H9 (cell line): Measurements from ENCODE around the gene TUBB4B. TPM values are rescaled to one million over a fixed set of nuclear protein-coding genes. Genes with fewer than 3 reads are reported as not detected.

Experiments used
- DNase-seq: peaks from one replicate; pipeline ENCODE4 v3.0.0-alpha.2; 2017
- H2AFZ ChIP-seq: one replicate; pipeline ENCODE4 v1.6.1; 2013; ENCODE audit warnings: mild to moderate bottlenecking, low read length, control low read depth, moderate library complexity
- H2AK5ac ChIP-seq: 2 replicates; pipeline ENCODE4 v1.6.1; 2013; ENCODE audit warnings: low read length, control low read depth, mixed read lengths; ENCODE audit not compliant: insufficient read length
- H2BK120ac ChIP-seq: one replicate; pipeline ENCODE4 v1.6.1; 2013; ENCODE audit warnings: low read depth, mild to moderate bottlenecking, low read length, control low read depth, inconsistent platforms; ENCODE audit not compliant: poor library complexity, severe bottlenecking
- H2BK12ac ChIP-seq: 2 replicates; pipeline ENCODE4 v1.6.1; 2013; ENCODE audit warnings: low read length, control low read depth, mixed read lengths, low read depth; ENCODE audit not compliant: insufficient read length
- H2BK15ac ChIP-seq: 2 replicates; pipeline ENCODE4 v1.6.1; 2013; ENCODE audit warnings: low read depth, low read length, control low read depth
- H2BK20ac ChIP-seq: one replicate; pipeline ENCODE4 v1.6.1; 2013; ENCODE audit warnings: low read depth, mild to moderate bottlenecking, low read length, control low read depth, inconsistent platforms; ENCODE audit not compliant: poor library complexity, severe bottlenecking
- H2BK5ac ChIP-seq: 2 replicates; pipeline ENCODE4 v1.6.1; 2013; ENCODE audit warnings: low read length, control low read depth, mixed read lengths; ENCODE audit not compliant: insufficient read length
- H3K14ac ChIP-seq: 2 replicates; pipeline ENCODE4 v1.6.1; 2013; ENCODE audit warnings: low read length, control low read depth; ENCODE audit not compliant: insufficient read depth
- H3K18ac ChIP-seq: 2 replicates; pipeline ENCODE4 v1.6.1; 2013; ENCODE audit warnings: low read depth, mild to moderate bottlenecking, mixed read lengths, low read length, control low read depth; ENCODE audit not compliant: insufficient read length
- H3K23ac ChIP-seq: 2 replicates; pipeline ENCODE4 v1.6.1; 2013; ENCODE audit warnings: low read length, control low read depth, mixed read lengths, low read depth; ENCODE audit not compliant: insufficient read length
- H3K23me2 ChIP-seq: 2 replicates; pipeline ENCODE4 v1.6.1; 2013; ENCODE audit warnings: low read depth, mild to moderate bottlenecking, mixed read lengths, low read length, control low read depth; ENCODE audit not compliant: insufficient read length, poor library complexity, severe bottlenecking
- H3K27ac ChIP-seq: 2 replicates; pipeline ENCODE4 v1.5.1; 2013; ENCODE audit warnings: low read length, control low read depth, mixed read lengths, low read depth; ENCODE audit not compliant: insufficient read length
- H3K27me3 ChIP-seq: 2 replicates; pipeline ENCODE4 v1.6.1; 2013; ENCODE audit warnings: low read length, control low read depth, inconsistent platforms; ENCODE audit not compliant: insufficient read depth
- H3K4ac ChIP-seq: 2 replicates; pipeline ENCODE4 v1.6.1; 2013; ENCODE audit warnings: low read depth, mild to moderate bottlenecking, control low read depth, inconsistent platforms, low read length, moderate library complexity
- H3K4me1 ChIP-seq: 2 replicates; pipeline ENCODE4 v1.6.1; 2013; ENCODE audit warnings: low read length, control low read depth, inconsistent platforms; ENCODE audit not compliant: insufficient read depth
- H3K4me2 ChIP-seq: 2 replicates; pipeline ENCODE4 v1.6.1; 2013; ENCODE audit warnings: low read length, control low read depth, mixed read lengths; ENCODE audit not compliant: insufficient read length, insufficient read depth
- H3K56ac ChIP-seq: 2 replicates; pipeline ENCODE4 v1.6.1; 2013; ENCODE audit warnings: low read depth, mild to moderate bottlenecking, mixed read lengths, low read length, control low read depth; ENCODE audit not compliant: insufficient read length
- H3K79me1 ChIP-seq: 2 replicates; pipeline ENCODE4 v1.6.1; 2013; ENCODE audit warnings: low read depth, mild to moderate bottlenecking, moderate library complexity, low read length, control low read depth, inconsistent platforms; ENCODE audit not compliant: insufficient read depth, poor library complexity, severe bottlenecking
- H3K79me2 ChIP-seq: 2 replicates; pipeline ENCODE4 v1.6.1; 2013; ENCODE audit warnings: low read length, control low read depth, inconsistent platforms; ENCODE audit not compliant: insufficient read depth
- H3K9ac ChIP-seq: 2 replicates; pipeline ENCODE4 v1.6.1; 2013; ENCODE audit warnings: low read length, control low read depth, mixed read lengths; ENCODE audit not compliant: insufficient read length; ENCODE audit errors: extremely low read depth
- H3K9me3 ChIP-seq: one replicate; pipeline ENCODE4 v1.6.1; 2013; ENCODE audit warnings: low read depth, low read length, inconsistent platforms; ENCODE audit not compliant: control insufficient read depth
- H3T11ph ChIP-seq: one replicate; pipeline ENCODE4 v1.6.1; 2013; ENCODE audit warnings: mild to moderate bottlenecking, low read length, control low read depth, inconsistent platforms
- H4K20me1 ChIP-seq: one replicate; pipeline ENCODE4 v1.6.1; 2013; ENCODE audit not compliant: control insufficient read depth, insufficient read length, insufficient read depth
- H4K5ac ChIP-seq: 2 replicates; pipeline ENCODE4 v1.6.1; 2013; ENCODE audit warnings: low read depth, mild to moderate bottlenecking, mixed read lengths, low read length, control low read depth; ENCODE audit not compliant: insufficient read length
- H4K8ac ChIP-seq: replicated peaks from 2 replicates; pipeline ENCODE4 v1.6.1; 2013; ENCODE audit warnings: low read length, control low read depth, mixed read lengths, low read depth; ENCODE audit not compliant: insufficient read length
- H4K91ac ChIP-seq: 2 replicates; pipeline ENCODE4 v1.6.1; 2013; ENCODE audit warnings: low read depth, mild to moderate bottlenecking, moderate library complexity, mixed read lengths, low read length, control low read depth; ENCODE audit not compliant: insufficient read length
- H3K27ac Mint-ChIP-seq, 3 experiments: 2 replicates in 2 of 3; 3 replicates in 1 of 3; pipeline ENCODE4 v1.8.0; 2020 to 2021; ENCODE audit warnings: mixed read lengths in 3 of 3, mild to moderate bottlenecking in 1 of 3, moderate library complexity in 1 of 3
- H3K27me3 Mint-ChIP-seq: 2 replicates; pipeline ENCODE4 v1.8.0; 2021; ENCODE audit warnings: low read depth, mild to moderate bottlenecking, moderate library complexity, mixed read lengths
- H3K36me3 Mint-ChIP-seq, 3 experiments: 2 replicates in 2 of 3; 3 replicates in 1 of 3; pipeline ENCODE4 v1.8.0; 2020 to 2021; ENCODE audit warnings: low read depth in 3 of 3, mixed read lengths in 3 of 3; ENCODE audit not compliant: insufficient read depth in 1 of 3
- H3K4me1 Mint-ChIP-seq, 2 experiments: 2 replicates each; pipeline ENCODE4 v1.8.0; 2020; ENCODE audit warnings: mixed read lengths in 2 of 2
- H3K4me3 Mint-ChIP-seq, 2 experiments: 2 replicates in 1 of 2; 3 replicates in 1 of 2; pipeline ENCODE4 v1.8.0; 2020 to 2021; ENCODE audit warnings: mild to moderate bottlenecking in 2 of 2, mixed read lengths in 2 of 2, moderate library complexity in 1 of 2
- H3K9me3 Mint-ChIP-seq, 2 experiments: 2 replicates in 1 of 2; 3 replicates in 1 of 2; pipeline ENCODE4 v1.8.0; 2020; ENCODE audit warnings: mild to moderate bottlenecking in 2 of 2, mixed read lengths in 2 of 2, moderate library complexity in 1 of 2
- WGBS: extraction: QIAGEN DNeasy Blood & Tissue Kit; methylation state at CpG from one replicate; pipeline ENCODE4 v1.1.7; 2013; ENCODE audit warnings: missing lambda C conversion rate, low lambda C conversion rate, mixed read lengths; ENCODE audit not compliant: insufficient read length; ENCODE audit errors: extremely low coverage; 5-methylcytosine and 5-hydroxymethylcytosine counted together
- total RNA-seq: library from RNA; stranded (reverse); gene quantifications from 2 replicates; pipeline ENCODE4 v1.2.1, GENCODE V29; 2021
- TF ChIP-seq, protein P1 (sequence below): fragments of 200-600 bp; sonication (generic); conservative IDR thresholded peaks from 3 replicates; pipeline ENCODE4 v1.8.0; 2021; ENCODE audit warnings: antibody characterized with exemption, mild to moderate bottlenecking

Gene TUBB4B
- total RNA-seq, 1 experiment from 2014 or later = 378 TPM

DNA sequence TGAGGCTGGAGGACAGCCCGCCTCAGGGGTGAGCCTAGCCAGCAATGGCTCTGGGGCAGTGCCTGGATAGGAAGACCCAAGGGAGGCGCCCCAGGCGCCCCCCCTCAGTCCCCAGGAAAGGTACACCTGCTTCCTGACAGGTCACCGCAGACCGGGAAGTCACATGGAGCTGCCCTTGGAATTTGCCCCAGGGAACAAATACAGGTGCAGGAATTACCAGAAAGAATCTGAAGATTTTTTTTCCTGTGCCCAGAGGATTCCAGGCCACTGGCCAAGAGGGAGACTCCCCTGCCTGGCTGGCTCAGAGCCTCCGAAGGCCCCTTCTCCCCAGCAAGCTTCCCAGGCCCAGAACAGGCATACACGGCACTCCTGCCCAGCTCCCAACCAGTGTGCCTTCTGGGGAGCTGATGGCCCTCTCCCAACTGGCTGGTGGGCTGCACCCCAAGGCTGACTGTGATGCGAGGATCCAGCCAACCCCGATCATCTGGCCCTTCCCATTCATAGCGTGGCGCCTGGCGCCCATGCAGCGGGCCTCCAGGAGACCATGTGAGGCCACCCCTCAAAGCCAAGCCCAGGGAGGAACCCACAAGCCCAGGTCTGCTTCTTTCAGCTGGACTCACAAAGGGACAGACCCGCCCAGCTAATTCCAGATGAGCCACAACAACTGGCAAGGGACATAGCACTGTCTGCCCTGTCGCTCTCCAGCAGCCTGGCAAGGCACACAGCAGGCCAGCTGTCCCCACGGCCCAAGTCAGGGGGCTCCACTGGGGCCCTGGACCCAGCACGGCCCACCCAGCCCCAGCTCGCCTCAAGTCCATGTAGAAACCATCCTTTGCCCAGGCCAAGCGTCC lies 42.8 kb upstream of the TUBB4B start:
- Histone ChIP-seq H3K23me2 (peaks cover 2% of the 10 kb centered on the region), H2AK5ac (no peak overlapping the region), H3K9ac (peak overlapping the region; percentile 5), H3T11ph (no peak overlapping the region), H3K9me3 (no peaks in the 10 kb centered on the region), H3K23ac (no peak overlapping the region), H3K79me1 (peaks cover 3% of the 10 kb centered on the region), H2AFZ (no peak overlapping the region), H2BK15ac (no peak overlapping the region), H3K4me2 (no peak overlapping the region), H3K79me2 (no peaks in the 10 kb centered on the region), H3K4ac (no peak overlapping the region), H2BK5ac (no peak overlapping the region), H4K5ac (no peak overlapping the region), H2BK12ac (no peak overlapping the region), H4K91ac (no peak overlapping the region), H3K27me3 (no peaks in the 10 kb centered on the region), H2BK20ac (no peak overlapping the region), H3K18ac (no peak overlapping the region), H4K20me1 (no peaks in the 10 kb centered on the region), H3K56ac (no peak overlapping the region), H3K4me1 (no peaks in the 10 kb centered on the region), H3K14ac (no peak overlapping the region), H3K27ac (no peak overlapping the region), H2BK120ac (no peak overlapping the region), H4K8ac (no peak overlapping the region)
- H3K36me3 Mint-ChIP-seq = no peaks in the 10 kb centered on the region; a peak in 1 of 7 replicates
- peak overlapping the region; percentile 41 to 65; a peak in 4 of 5 replicates for H3K4me3 Mint-ChIP-seq
- TF ChIP-seq, protein P1, sequence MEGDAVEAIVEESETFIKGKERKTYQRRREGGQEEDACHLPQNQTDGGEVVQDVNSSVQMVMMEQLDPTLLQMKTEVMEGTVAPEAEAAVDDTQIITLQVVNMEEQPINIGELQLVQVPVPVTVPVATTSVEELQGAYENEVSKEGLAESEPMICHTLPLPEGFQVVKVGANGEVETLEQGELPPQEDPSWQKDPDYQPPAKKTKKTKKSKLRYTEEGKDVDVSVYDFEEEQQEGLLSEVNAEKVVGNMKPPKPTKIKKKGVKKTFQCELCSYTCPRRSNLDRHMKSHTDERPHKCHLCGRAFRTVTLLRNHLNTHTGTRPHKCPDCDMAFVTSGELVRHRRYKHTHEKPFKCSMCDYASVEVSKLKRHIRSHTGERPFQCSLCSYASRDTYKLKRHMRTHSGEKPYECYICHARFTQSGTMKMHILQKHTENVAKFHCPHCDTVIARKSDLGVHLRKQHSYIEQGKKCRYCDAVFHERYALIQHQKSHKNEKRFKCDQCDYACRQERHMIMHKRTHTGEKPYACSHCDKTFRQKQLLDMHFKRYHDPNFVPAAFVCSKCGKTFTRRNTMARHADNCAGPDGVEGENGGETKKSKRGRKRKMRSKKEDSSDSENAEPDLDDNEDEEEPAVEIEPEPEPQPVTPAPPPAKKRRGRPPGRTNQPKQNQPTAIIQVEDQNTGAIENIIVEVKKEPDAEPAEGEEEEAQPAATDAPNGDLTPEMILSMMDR = no peak
- WGBS = no CpG with 5 or more reads among the region's 19 CpGs
- peaks cover 2% of the 10 kb centered on the region; the same call in 1 of the 2 replicates for H3K27me3 Mint-ChIP-seq
- no peak for DNase-seq
- H3K9me3 Mint-ChIP-seq = no peaks in the 10 kb centered on the region
- no peak overlapping the region for H3K27ac Mint-ChIP-seq
- H3K4me1 Mint-ChIP-seq = peaks cover 12 to 28% of the 10 kb centered on the region in 2 experiments
